ENCODE data around the gene CUL4A.
"Not testable (repeated sequence)": the region's sequence is repeated elsewhere in the genome, so short reads cannot be mapped to it uniquely, and the experiment has no call there.

The CUL4A gene

DNA sequence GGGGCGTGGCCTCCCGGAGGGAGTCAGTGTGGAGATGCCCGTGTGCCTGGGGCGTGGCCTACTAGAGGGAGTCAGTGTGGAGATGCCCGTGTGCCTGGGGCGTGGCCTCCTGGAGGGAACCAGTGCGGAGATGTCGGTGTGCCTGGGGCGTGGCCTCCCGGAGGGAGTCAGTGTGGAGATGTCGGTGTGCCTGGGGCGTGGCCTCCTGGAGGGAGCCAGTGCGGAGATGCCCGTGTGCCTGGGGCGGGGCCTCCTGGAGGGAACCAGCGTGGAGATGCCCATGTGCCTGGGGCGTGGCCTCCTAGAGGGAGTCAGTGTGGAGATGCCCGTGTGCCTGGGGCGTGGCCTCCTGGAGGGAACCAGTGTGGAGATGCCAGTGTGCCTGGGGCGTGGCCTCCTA lies 104.7 kb downstream of the CUL4A start:
- not testable (repeated sequence) for H3K27me3 ChIP-seq (ENCODE audit: insufficient read depth, low read length); H3K9me3 ChIP-seq (ENCODE audit: insufficient read depth, low read depth, low read length); H3K27ac ChIP-seq (ENCODE audit: low read depth, low read length); H3K4me3 ChIP-seq (ENCODE audit: low read length); H3K9ac ChIP-seq (ENCODE audit: low read depth, low read length); H3K4me1 ChIP-seq (ENCODE audit: insufficient read depth, low read length)
- H3K36me3 ChIP-seq (ENCODE audit: insufficient read depth, low read length), result peaks cover 39% of the 10 kb centered on the region
- WGBS, result 95% methylated on average over 20 of the region's 20 CpGs

DNA sequence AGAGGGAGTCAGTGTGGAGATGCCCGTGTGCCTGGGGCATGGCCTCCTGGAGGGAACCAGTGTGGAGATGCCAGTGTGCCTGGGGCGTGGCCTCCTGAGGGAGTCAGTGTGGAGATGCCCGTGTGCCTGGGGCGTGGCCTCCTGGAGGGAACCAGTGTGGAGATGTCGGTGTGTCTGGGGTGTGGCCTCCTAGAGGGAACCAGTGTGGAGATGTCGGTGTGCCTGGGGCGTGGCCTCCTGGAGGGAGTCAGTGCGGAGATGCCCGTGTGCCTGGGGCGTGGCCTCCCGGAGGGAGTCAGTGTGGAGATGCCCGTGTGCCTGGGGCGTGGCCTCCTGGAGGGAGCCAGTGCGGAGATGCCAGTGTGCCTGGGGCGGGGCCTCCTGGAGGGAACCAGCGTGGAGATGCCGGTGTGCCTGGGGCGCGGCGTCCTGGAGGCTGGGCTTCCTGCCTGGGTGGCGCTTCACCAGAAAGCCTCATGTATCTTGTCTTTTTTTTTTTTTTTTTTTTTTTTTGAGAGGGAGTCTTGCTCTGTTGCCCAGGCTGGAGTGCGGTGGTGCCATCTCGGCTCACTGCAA lies 105.6 kb downstream of the CUL4A start:
- not testable (repeated sequence) for H3K27me3 ChIP-seq (ENCODE audit: insufficient read depth, low read length); H3K9ac ChIP-seq (ENCODE audit: low read depth, low read length); H3K4me1 ChIP-seq (ENCODE audit: insufficient read depth, low read length); H3K9me3 ChIP-seq (ENCODE audit: insufficient read depth, low read depth, low read length); H3K27ac ChIP-seq (ENCODE audit: low read depth, low read length); H3K4me3 ChIP-seq (ENCODE audit: low read length)
- H3K36me3 ChIP-seq (ENCODE audit: insufficient read depth, low read length), result peaks cover 40% of the 10 kb centered on the region
- WGBS, result 92% methylated on average over 23 of the region's 23 CpGs

DNA sequence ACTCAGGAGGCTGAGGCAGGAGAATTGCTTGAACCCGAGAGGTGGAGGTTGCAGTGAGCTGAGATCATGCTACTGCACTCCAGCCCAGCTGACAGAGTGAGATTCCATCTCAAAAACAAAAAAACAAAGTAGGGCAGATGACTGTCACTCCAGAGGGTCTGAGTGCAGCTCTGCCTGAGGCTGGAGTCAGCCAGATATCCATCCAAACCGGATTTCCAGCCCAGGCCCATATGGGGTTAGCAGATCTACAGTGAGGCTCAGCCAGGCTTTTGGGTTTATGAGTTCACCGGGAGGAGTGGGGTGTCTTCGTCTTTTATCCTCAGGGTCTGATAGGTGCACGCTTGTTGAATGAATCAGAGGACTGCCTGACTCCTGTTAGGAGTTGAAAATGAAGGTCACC lies 106.6 kb downstream of the CUL4A start:
- no peaks in the 10 kb centered on the region for H3K9me3 ChIP-seq (ENCODE audit: insufficient read depth, low read depth, low read length)
- H3K36me3 ChIP-seq (ENCODE audit: insufficient read depth, low read length), result peaks cover 43% of the 10 kb centered on the region
- H3K4me1 ChIP-seq (ENCODE audit: insufficient read depth, low read length), result no peaks in the 10 kb centered on the region
- H3K4me3 ChIP-seq (ENCODE audit: low read length), result no peak overlapping the region
- H3K27ac ChIP-seq (ENCODE audit: low read depth, low read length), result no peak overlapping the region
- H3K9ac ChIP-seq (ENCODE audit: low read depth, low read length), result no peak overlapping the region
- H3K27me3 ChIP-seq (ENCODE audit: insufficient read depth, low read length), result no peaks in the 10 kb centered on the region
- WGBS, result 97% methylated on average over 5 of the region's 5 CpGs

All from HUES64 (cell line).